Measurements from ENCODE around the gene BICC1. TPM values are rescaled to one million over a fixed set of nuclear protein-coding genes. Genes with fewer than 3 reads are reported as not detected.

Gene BICC1
- polyA plus RNA-seq, 1 donor from 2014 or later: not detected

- no peaks in the 10 kb centered on the region for H3K36me3 Mint-ChIP-seq
- peaks cover 0 to 1% (median 0%) of the 10 kb centered on the region in 3 donors for H3K4me1 Mint-ChIP-seq
- no peak overlapping the region for H3K27ac Mint-ChIP-seq
- H3K27me3 Mint-ChIP-seq: no peaks in the 10 kb centered on the region
- no peak overlapping the region for H3K4me3 Mint-ChIP-seq
- no peaks in the 10 kb centered on the region for H3K9me3 Mint-ChIP-seq
Measured at GRCh38 chr10:58833771-58834561, 321.3 kb downstream of the BICC1 start.

GRCh38 chr10:58836176-58836700, 323.6 kb downstream of the BICC1 start:
- Mint-ChIP-seq H3K4me1 (peaks cover 0 to 1% (median 0%) of the 10 kb centered on the region in 3 donors), H3K27ac (no peak overlapping the region), H3K9me3 (no peaks in the 10 kb centered on the region), H3K36me3 (no peaks in the 10 kb centered on the region), H3K4me3 (peak overlapping the region in 1 of 4 donors; percentile 23), H3K27me3 (no peaks in the 10 kb centered on the region)

GRCh38 chr10:58836991-58837575, 324.4 kb downstream of the BICC1 start:
- H3K27ac Mint-ChIP-seq: no peak overlapping the region
- H3K4me3 Mint-ChIP-seq: no peak overlapping the region
- no peaks in the 10 kb centered on the region for H3K9me3 Mint-ChIP-seq
- H3K27me3 Mint-ChIP-seq: peaks cover 2% of the 10 kb centered on the region
- H3K36me3 Mint-ChIP-seq: no peaks in the 10 kb centered on the region
- peaks cover 0 to 1% (median 0%) of the 10 kb centered on the region in 3 donors for H3K4me1 Mint-ChIP-seq

- Mint-ChIP-seq H3K27me3 (peaks cover 2% of the 10 kb centered on the region), H3K4me1 (peaks cover 0 to 1% (median 0%) of the 10 kb centered on the region in 3 donors), H3K9me3 (no peaks in the 10 kb centered on the region), H3K27ac (no peak overlapping the region), H3K4me3 (no peak overlapping the region), H3K36me3 (no peaks in the 10 kb centered on the region)
Measured at GRCh38 chr10:58837826-58838225, 325.2 kb downstream of the BICC1 start.

- no peaks in the 10 kb centered on the region for H3K36me3 Mint-ChIP-seq
- peaks cover 2% of the 10 kb centered on the region for H3K27me3 Mint-ChIP-seq
- no peak overlapping the region for H3K27ac Mint-ChIP-seq
- no peaks in the 10 kb centered on the region for H3K9me3 Mint-ChIP-seq
- no peak overlapping the region for H3K4me3 Mint-ChIP-seq
- H3K4me1 Mint-ChIP-seq: peaks cover 0 to 1% (median 0%) of the 10 kb centered on the region in 3 donors
Measured at GRCh38 chr10:58838561-58839208, 326.0 kb downstream of the BICC1 start.

- H3K4me1 Mint-ChIP-seq: no peaks in the 10 kb centered on the region
- H3K27ac Mint-ChIP-seq: no peak overlapping the region
- H3K4me3 Mint-ChIP-seq: no peak overlapping the region
- no peaks in the 10 kb centered on the region for H3K9me3 Mint-ChIP-seq
- H3K27me3 Mint-ChIP-seq: peaks cover 2% of the 10 kb centered on the region
- H3K36me3 Mint-ChIP-seq: no peaks in the 10 kb centered on the region
Measured at GRCh38 chr10:58839771-58840170, 327.1 kb downstream of the BICC1 start.

GRCh38 chr10:58840840-58841435, 328.3 kb downstream of the BICC1 start:
- Mint-ChIP-seq H3K4me1 (no peaks in the 10 kb centered on the region), H3K36me3 (no peaks in the 10 kb centered on the region), H3K9me3 (no peaks in the 10 kb centered on the region), H3K27me3 (peaks cover 2% of the 10 kb centered on the region), H3K4me3 (no peak overlapping the region), H3K27ac (no peak overlapping the region)

GRCh38 chr10:58842860-58843376, 330.2 kb downstream of the BICC1 start:
- Mint-ChIP-seq H3K27me3 (peaks cover 2% of the 10 kb centered on the region), H3K9me3 (peaks cover 0 to under 1% (median 0%) of the 10 kb centered on the region in 3 donors), H3K36me3 (no peaks in the 10 kb centered on the region), H3K4me3 (no peak overlapping the region), H3K4me1 (no peaks in the 10 kb centered on the region), H3K27ac (no peak overlapping the region)

- H3K27me3 Mint-ChIP-seq: peaks cover 2% of the 10 kb centered on the region
- H3K36me3 Mint-ChIP-seq: no peaks in the 10 kb centered on the region
- no peak overlapping the region for H3K27ac Mint-ChIP-seq
- H3K9me3 Mint-ChIP-seq: peaks cover 0 to 1% (median 0%) of the 10 kb centered on the region in 3 donors
- no peak overlapping the region for H3K4me3 Mint-ChIP-seq
- no peaks in the 10 kb centered on the region for H3K4me1 Mint-ChIP-seq
Measured at GRCh38 chr10:58843760-58844159, 331.1 kb downstream of the BICC1 start.

GRCh38 chr10:58844680-58845079, 332.0 kb downstream of the BICC1 start:
- Mint-ChIP-seq H3K4me3 (no peak overlapping the region), H3K27me3 (peaks cover 2% of the 10 kb centered on the region), H3K36me3 (no peaks in the 10 kb centered on the region), H3K4me1 (no peaks in the 10 kb centered on the region), H3K27ac (no peak overlapping the region), H3K9me3 (peaks cover 0 to 1% (median 0%) of the 10 kb centered on the region in 3 donors)

GRCh38 chr10:58846856-58847255, 334.2 kb downstream of the BICC1 start:
- H3K27me3 Mint-ChIP-seq: no peaks in the 10 kb centered on the region

GRCh38 chr10:58851606-58852005, 338.9 kb downstream of the BICC1 start:
- peaks cover 0 to 1% (median 0%) of the 10 kb centered on the region in 3 donors for H3K9me3 Mint-ChIP-seq
- H3K36me3 Mint-ChIP-seq: no peaks in the 10 kb centered on the region
- no peak overlapping the region for H3K27ac Mint-ChIP-seq
- H3K4me1 Mint-ChIP-seq: no peaks in the 10 kb centered on the region
- no peaks in the 10 kb centered on the region for H3K27me3 Mint-ChIP-seq
- H3K4me3 Mint-ChIP-seq: no peak overlapping the region

More at GRCh38 chr10:58846856-58847255, 334.2 kb downstream of the BICC1 start:
- peaks cover 0 to 1% (median 0%) of the 10 kb centered on the region in 3 donors for H3K9me3 Mint-ChIP-seq
- H3K27ac Mint-ChIP-seq: no peak overlapping the region
- H3K36me3 Mint-ChIP-seq: no peaks in the 10 kb centered on the region
- no peak overlapping the region for H3K4me3 Mint-ChIP-seq
- no peaks in the 10 kb centered on the region for H3K4me1 Mint-ChIP-seq

GRCh38 chr10:58853668-58854067, 341.0 kb downstream of the BICC1 start:
- no peak overlapping the region for H3K4me3 Mint-ChIP-seq
- no peaks in the 10 kb centered on the region for H3K27me3 Mint-ChIP-seq
- no peak overlapping the region for H3K27ac Mint-ChIP-seq
- no peaks in the 10 kb centered on the region for H3K36me3 Mint-ChIP-seq
- no peaks in the 10 kb centered on the region for H3K4me1 Mint-ChIP-seq
- H3K9me3 Mint-ChIP-seq: peaks cover 0 to 8% (median 3%) of the 10 kb centered on the region in 3 donors

- no peaks in the 10 kb centered on the region for H3K36me3 Mint-ChIP-seq
- H3K4me1 Mint-ChIP-seq: no peaks in the 10 kb centered on the region
- no peak overlapping the region for H3K27ac Mint-ChIP-seq
- H3K9me3 Mint-ChIP-seq: peaks cover 2 to 12% (median 7%) of the 10 kb centered on the region in 3 donors
- no peaks in the 10 kb centered on the region for H3K27me3 Mint-ChIP-seq
- no peak overlapping the region for H3K4me3 Mint-ChIP-seq
Measured at GRCh38 chr10:58854811-58855210, 342.1 kb downstream of the BICC1 start.
